ENCODE measurements around the gene KCNT1.
"Not testable (repeated sequence)": the region's sequence is repeated elsewhere in the genome, so short reads cannot be mapped to it uniquely, and the experiment has no call there.

KCNT1 gene

DNA sequence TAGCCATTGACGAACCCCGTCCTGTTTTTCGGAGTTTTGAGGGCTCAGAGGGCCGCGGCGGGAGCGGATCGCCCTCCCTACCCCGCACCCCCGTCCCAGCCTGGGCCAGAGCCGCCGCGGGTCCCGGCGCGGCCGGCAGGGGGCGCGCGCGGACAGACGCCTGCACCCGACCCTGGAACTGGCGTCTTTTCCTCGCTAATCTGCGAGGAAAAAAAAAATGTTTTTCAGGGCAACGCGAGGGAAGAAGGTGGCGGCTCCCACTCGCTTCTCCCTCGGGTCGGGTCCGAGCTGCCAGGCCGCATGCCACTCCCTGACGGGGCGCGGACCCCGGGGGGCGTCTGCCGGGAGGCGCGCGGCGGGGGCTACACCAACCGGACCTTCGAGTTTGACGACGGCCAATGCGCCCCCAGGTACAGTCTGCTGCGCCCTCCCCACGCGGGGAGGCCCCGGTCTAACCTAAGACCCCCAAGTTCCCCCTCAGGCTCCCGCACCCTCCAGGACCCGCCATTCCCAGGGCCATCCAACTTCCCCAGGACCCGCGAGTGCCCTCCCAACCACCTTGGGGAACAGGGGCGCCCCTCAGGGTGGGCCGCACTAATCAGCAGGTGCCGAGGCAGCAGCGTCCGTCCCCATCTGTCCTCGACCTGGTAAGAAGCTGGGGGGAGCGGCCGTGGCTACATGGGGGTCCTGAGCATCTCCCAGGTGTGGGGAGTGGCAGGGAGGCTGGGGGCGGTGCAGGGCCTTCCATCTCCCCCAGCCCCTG is at the start of gene KCNT1:
TSS of gene KCNT1 (plus strand) at position 227 of the 763 bp plus-strand sequence. CDS start at position 301, 74 bp downstream.
- in situ Hi-C loops (cut with MboI; ENCODE audit: low sequenced_read_pairs) = no loop called here

DNA sequence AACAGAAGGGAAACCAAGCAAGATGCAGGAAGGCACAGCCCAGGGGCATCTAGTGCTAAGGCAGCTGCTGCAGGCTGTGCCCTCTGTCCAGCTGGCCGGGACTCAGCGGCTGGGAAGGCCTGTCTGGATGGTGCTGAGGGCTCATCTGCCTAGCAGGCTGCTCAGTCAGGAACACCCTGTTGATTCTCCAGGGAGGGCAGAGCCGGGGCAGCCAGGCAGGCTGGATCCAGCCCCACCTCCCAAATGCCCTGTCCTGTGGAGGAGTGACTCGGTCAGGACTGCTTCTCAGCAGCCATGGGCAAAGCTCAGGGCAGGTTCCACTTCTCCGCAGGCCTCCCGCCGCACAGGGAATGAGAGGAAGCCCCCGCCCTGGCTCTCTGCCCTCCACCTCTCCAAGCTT is 46.7 kb upstream of the KCNT1 start:
- in situ Hi-C loops (cut with MboI; ENCODE audit: low sequenced_read_pairs) = no loop called here

DNA sequence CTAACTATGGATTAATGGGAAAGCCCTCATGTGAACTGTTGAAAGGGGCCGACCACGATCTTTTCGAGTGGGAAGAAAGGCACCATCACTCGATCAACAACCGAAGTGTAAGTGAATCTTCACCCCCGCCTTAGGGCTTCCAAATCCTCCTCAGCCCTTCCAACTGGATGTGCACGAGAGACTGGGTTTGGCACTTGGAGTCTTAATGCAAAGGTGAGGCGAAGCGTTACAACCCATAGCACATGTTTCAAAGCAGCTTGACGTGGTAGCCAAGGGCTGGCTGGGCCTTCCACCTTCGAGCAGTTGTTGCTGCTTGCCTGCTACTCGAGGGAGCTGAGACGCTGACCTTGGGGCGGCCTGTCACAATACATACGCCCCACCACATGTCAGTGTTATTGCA is 44.6 kb upstream of the KCNT1 start:
- in situ Hi-C loops (cut with MboI; ENCODE audit: low sequenced_read_pairs) = no loop called here

DNA sequence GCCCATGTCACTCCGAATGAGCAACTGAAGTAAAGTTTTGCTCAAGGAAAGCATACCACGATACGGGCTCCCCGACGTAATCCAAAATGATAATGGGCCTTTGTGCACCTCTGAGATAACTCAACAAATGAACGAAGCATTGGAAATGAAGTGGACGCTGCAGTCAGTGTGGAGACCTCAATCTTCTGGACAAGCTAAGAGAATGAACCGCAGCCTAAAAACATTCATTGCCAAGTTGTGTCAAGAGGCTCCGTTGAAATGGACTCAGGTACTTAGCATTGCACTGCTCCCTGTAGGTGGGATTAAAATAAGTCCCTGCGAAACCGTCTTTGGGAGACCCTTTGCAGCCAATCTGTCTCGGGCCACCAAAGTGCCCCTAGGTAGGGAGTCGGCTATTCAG is 42.7 kb upstream of the KCNT1 start:
- in situ Hi-C loops (cut with MboI; ENCODE audit: low sequenced_read_pairs) = no loop called here

DNA sequence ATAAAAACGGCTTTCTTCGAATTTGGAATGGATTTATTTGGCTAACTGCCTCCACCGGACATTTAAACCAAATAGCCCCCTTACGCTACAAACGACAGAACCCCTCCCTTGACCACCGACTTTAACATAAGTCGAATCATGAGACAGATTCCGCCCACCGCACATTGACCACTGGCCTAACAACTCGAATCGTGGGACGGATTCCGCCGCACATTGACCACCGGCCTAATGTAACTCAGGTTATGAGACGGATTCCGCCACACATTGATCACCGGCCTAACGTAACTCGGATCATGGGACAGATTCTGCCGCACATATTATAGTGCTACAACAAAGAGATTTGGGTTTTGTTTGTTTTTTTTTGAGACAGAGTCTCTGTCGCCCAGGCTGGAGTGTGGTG is 41.6 kb upstream of the KCNT1 start:
- in situ Hi-C loops (cut with MboI; ENCODE audit: low sequenced_read_pairs) = no loop called here

DNA sequence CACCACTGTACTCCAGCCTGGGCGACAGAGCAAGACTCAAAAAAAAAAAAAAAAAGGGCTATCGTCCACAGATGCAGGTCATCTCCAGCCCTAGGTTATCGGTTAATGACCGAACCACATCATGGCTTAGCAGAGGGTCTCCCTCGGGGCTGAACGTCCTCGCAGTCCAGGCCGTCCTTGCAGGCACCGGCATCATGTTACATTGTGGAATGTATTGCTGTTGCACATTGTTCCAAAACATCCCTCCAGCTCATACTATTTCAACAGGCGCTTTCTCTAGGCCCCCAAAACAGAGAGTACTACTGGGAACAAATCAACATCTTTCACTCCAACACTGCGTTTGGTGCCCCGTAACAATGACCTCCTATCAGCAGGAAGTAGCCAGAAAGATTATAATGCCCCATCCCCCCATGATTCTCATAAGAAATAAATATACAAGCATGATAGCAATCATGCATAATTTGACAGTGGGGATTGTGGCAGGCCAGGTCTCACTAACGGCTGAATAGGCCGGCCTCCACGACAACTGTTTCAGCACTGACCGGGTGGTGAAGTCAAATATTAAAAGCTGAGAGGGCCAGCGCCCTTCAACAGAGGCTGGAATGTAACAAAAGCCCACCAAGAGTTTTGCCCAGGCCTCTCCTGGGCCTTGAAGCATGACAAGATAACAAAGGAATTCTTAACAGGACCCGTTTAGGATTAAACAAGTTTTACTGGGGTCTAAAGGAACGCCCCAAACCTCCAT is 40.0 kb upstream of the KCNT1 start:
- in situ Hi-C loops (cut with MboI; ENCODE audit: low sequenced_read_pairs) = no loop called here

DNA sequence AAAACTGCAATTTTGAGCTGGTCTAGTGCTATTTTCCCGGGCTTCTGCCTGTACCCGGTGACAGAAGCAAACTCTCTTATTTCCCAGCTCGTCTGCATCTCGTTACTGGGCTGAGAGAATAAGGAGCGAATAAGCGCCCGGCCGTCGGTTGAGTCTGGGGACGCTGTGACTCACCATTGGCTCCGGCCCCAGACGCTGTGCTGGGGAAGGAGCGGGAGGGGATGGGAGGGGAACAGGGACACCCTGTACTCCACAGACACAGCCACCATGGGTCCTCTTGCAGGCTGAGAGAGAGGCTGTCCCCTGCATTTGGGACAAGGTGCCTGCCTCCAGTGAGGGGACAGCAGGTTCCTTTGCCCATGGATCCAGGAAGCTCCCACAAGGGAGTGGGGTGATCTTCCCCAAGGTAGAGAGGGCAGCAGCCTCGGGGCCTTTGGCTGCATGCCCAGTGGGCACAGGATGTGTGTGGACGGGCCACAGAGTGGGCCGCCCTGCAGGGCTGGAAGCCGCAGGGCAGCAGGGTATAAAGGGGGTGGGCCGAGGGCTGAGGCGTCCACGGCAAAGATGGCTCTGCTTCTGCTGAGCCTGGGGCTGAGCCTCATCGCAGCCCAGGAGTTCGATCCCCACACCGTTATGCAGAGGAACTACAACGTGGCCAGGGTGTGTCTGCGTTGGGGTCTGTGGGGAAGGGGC is 39.1 kb upstream of the KCNT1 start, which contains the start of gene LCN9:
TSS of gene LCN9 (plus strand) at position 552 of the 693 bp plus-strand sequence. CDS start at position 565, 13 bp downstream.
- in situ Hi-C loops (cut with MboI; ENCODE audit: low sequenced_read_pairs) = no loop called here

DNA sequence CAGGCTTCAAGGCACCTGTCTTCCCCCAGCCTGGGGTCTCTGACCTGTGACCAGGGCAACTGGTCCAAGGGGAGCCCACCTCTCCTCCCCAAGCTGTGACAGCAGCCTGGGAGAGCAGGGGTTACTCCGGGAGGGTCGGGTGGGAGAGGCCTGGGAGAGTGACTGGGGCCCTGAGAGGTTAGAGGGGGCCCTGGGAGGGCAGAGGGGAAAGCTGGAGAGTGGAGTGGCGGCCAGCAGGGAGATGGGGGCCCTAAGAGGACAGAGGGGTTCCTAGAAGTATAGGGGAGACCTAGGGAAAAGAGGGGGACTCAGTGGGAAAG is 38.6 kb upstream of the KCNT1 start:
- in situ Hi-C loops (cut with MboI; ENCODE audit: low sequenced_read_pairs) = no loop called here

DNA sequence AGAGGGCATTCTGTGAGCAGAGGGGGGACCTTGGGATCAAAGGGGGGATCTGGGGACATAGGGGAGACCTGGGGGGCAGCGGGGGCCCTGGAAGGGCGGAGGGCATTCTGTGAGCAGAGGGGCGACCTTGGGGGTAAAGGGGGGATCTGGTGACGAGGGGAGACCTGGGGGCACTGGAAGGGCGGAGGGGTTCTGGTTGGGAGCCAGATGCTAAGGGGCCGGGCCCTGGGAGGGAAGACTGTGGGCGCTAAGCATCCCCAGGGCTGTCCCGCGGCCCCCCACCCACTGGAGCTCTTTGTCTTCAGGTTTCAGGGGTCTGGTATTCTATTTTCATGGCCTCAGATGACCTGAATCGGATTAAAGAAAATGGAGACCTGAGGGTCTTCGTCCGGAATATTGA is 38.1 kb upstream of the KCNT1 start:
- in situ Hi-C loops (cut with MboI; ENCODE audit: low sequenced_read_pairs) = no loop called here

DNA sequence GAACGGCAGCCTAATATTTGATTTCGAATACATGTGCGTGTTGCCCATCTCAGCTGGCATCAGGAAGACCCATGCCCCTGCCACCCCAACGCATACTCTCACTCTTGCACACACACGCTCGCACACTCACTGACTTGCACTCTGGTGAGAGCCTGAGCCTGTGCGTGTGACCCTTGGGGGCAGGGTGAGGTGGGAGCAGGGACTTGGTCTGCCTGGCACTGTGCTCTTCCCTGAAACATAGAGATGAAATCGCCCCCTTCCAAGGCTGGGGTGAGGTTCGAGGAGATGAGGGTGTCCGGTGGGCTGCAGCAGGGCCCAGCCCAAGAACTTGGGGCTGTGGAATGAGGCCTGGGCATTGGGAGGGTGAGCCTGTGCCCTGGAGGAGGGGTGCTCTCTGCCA is 37.7 kb upstream of the KCNT1 start:
- in situ Hi-C loops (cut with MboI; ENCODE audit: low sequenced_read_pairs) = no loop called here

DNA sequence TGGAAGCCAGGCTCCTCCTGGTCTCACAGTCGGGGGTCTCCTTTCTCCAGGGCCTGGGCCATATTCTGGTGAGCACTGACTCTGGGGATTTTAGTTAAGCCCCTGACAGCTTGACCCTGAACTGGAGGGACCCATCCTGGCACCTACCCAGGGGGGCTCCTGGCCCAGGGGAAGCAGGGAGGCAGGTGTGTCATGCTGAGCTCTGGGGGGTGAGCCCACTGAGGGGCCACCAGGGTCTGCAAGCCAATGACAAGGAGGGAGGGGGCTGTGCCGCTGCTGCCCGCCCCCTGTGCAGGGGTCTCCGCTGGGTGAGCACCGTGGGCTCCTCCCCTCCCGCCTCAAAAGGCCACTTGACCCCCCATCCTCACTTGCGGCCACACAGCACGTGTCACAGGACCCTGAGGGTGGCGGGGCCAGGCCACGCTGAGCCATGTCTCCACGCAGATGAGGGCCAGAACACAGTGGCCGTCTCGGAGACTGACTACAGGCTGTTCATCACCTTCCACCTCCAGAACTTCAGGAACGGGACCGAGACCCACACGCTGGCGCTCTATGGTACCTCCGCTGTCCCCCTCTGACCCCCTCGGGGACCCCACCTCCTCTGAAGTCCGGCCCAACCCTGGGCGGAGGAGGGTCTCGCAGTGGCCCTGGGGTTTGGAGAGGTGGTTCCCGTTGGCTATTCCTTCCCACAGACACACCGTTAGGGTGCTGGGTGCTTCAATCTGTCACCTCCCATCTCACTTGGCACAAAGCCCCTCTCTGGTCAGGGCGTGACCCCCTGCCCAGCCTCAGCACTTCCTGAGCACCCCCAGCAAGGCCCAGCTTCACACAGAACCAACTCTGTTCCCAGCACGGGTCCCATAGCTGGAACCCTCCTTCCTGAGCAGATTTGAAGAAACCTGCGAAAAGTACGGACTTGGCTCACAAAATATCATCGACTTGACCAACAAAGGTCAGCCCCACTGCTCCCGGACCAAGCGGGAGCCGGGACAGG is 36.9 kb upstream of the KCNT1 start:
- in situ Hi-C loops (cut with MboI; ENCODE audit: low sequenced_read_pairs) = no loop called here

DNA sequence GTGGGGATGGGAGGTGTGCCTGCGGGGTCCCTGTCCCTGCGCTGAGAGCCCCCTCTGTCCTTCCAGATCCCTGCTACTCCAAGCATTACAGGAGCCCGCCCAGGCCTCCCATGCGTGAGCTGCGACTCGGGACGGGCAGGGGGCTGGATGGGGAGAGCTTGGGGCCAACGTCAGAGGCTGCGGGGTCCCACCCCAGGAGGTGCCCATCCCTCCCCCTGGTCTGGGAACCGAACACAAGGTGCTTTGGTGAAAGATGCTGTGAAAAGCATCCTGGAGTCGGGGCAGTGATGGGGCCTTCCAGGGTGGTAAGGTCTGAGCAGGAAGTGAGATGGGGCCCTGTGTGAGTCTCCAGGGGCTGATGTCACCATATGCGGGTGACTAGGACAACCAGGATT is 36.2 kb upstream of the KCNT1 start:
- in situ Hi-C loops (cut with MboI; ENCODE audit: low sequenced_read_pairs) = no loop called here

DNA sequence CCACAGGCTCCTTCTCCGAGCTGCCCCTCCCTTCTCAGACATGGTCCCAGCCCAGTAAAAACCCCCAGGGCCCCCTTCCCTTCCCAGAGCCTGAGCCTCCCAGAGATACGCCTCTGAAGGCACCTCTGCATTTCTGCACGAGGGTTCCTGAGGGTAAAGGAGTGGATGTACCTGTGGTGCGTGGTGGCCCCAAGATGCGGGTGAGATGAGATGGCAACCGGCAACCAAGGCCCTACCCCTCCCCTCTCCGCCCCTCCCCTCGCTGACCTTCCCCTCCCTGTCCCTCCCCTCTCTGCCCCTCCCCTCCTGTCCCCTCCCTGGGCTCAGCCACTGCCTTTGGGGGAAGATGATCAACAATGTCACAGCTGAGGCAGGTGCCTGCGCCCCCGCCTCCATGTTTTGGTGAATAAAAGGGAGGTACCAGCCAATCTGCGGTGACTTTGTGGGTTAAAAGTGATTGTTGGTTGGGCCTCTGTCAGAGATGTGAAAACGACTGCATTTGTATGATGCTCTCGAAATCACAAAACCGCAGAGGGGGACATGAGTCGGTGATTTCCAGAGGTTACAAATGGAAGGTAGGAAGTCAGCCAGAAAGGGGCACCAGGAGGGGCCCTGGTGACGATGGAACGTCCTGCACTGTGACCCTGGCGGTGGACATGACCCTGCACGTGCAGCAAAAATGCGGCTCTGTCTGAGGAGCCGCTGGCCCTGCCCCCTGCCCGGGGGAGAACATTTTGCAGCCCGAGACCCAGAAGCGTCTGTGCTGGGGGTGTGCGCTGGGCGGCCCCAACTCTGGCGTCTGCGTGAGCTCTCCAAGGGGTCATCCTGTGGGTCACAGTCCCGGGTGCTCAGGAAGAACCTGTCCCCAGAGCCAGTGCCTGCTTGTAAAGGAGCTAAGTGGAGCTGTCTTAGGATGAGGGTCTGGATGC is 35.2 kb upstream of the KCNT1 start:
- in situ Hi-C loops (cut with MboI; ENCODE audit: low sequenced_read_pairs) = no loop called here

DNA sequence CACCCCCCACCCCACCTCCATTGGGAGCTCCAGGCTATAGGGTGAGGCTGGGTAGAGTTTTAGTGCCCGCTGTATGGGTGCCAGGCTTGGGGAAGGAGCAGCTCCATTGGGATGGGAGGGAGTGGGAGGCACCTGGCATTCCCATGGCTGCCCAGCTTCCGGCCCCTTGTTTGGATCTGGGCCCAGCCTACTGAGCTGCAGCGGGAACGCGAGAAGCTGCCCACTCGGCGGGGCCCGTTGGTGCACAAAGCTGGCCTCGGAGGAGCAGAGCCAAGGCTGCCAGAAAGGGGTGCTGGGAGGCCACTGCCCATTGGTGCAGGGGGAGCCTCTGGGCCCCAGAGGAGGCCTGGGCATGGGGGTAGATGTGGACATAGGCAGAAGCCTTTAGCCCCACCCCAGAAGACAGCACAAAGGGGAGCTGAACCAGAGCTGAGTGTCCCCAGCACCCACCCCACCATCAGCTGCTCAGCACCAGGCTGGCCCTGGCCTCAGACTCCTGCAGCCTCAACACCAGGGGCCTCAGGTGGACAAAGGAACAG is 34.5 kb upstream of the KCNT1 start:
- in situ Hi-C loops (cut with MboI; ENCODE audit: low sequenced_read_pairs) = no loop called here

DNA sequence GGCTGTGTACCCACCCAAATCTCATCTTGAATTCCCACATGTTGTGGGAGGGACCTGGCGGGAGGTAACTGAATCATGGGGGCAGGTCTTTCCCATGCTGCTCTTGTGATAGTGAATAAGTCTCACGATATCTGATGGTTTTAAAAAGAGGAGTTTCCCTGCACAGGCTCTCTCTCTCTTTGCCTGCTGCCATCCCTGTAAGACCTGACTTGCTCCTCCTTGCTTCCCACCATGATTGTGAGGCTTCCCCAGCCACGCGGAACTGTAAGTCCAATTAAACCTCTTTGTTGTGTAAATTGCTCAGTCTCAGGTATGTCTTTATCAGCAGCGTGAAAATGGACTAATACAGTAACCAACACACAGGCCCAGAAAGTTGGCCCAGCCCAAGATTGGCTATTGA is 33.0 kb upstream of the KCNT1 start:
- in situ Hi-C loops (cut with MboI; ENCODE audit: low sequenced_read_pairs) = not testable (repeated sequence)

DNA sequence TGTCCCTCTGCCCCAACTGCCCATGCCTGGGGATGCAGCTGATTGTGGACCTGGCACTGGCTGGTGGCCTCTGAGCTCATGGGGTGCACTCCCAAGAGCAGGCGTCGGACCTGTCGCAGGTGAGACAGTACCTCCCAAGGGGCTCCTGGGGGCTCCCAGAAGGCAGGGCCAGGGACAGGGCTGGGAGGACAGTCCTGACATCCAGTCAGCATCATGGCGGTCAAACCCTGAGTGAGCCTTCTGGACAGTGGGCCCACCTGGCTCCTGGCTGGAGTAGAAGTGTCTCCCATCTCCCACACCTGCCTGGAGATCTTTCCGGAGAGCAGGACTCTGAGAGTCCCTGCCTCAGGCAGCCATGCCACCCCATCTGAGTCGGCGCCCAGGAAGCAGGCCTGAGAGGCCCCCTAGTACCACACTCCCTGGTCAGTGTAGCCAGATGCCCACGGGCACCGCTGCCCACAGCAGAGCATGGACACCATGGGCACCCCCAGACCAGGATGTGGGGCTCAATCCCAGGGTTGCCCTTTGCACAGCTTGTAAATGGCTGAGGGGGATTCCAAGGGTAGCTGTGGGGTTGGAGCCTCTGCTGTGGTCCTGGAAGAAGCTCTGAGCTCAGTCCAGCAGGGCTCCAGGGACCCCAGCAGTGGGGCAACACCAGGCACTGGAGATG is 32.2 kb upstream of the KCNT1 start:
- in situ Hi-C loops (cut with MboI; ENCODE audit: low sequenced_read_pairs) = no loop called here

DNA sequence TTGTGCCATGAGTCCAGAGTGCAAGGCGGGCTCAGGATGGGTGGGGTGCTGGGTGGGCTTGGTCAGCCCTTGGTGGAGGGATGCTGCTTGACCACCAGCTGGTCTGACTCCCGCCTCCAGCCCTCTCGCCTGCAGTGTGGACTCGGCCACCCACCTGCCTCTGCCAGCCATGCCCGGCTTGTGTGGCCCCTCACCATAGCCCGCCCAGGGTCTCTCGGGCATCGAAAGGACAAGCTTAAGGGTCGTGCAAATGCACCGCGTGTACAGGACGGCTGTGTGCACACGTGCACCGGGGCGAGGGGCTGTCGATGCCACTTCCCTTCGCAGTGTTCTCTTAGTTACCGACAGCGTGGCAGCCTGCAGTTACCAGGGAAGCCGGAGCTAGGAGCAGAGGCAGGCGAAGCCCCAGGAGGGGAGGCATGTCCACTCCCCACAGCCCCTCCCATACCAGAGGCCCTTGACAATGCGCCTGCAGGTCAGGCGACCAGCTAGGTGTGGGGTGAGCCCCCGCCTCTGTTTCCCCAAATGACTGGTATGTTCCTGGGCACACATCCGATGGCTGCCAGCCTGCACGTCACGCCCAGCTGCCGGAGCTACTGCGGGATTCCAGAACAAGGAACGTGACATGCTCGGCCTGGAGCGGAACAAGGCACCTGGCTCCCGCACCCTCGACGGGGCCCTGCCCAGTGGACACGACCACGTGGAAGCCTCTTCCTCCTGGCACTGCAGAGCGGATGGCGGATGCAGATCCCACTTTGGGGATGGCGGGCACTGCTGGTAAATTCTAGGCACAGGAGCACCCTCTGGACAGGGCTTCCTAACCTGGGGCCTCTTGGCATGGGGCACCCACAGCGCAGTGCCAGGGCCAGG is 31.0 kb upstream of the KCNT1 start:
- in situ Hi-C loops (cut with MboI; ENCODE audit: low sequenced_read_pairs) = no loop called here

DNA sequence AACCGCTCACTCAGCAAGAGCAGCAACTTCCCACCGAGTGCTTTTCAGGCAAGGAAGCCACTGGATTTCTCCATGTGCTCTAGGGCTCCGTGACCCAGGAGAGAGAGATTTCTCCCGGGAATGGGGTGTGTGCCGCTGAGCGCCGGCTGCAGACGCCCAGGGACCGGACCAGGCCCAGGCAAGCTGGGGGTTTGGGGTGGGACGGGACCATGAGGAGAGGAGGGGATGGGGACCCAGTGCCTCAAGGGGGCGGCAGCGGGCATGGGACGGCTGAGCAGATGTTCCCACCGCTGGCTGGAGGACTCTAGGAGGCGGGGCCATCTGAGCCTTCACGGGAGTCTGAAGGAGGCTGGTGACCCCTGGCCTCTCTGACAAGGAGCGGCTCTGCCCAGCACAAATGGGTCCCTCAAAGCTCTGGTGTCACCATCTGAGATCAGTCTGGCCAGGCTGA is 30.4 kb upstream of the KCNT1 start:
- in situ Hi-C loops (cut with MboI; ENCODE audit: low sequenced_read_pairs) = no loop called here

Data from HL-60/S4 treated with phorbol 12-myristate 13-acetate at 8.2 ng/mL for 4 days and 3 days (cell line).